OCI-LY7 (cell line): ENCODE data around the gene PUM2. TPM values are rescaled to one million over a fixed set of nuclear protein-coding genes. Genes with fewer than 3 reads are reported as not detected.

Experiments used
- BruUV-seq: library from RNA; stranded (reverse); fragments of 400-500 nt; replicated peaks from 2 replicates; lab custom pipeline; 2021; lab: Mats Ljungman, UMichigan
- CTCF ChIA-PET: fragments of 300-600 bp; sonication (Branson Sonifier 250); formaldehyde crosslinking; loops from one replicate; lab custom pipeline; 2022; ENCODE audit warnings: antibody characterized with exemption; ENCODE audit not compliant: unreplicated experiment; lab: Charles Lee
- POLR2A ChIA-PET: fragments of 300-600 bp; sonication (Branson Sonifier 250); formaldehyde crosslinking; loops from one replicate; lab custom pipeline; 2022; ENCODE audit warnings: antibody characterized with exemption; lab: Charles Lee
- DNase-seq: peaks from one replicate; pipeline ENCODE4 v3.0.0-alpha.2; 2015; ENCODE audit warnings: low spot score
- H2AFZ ChIP-seq: fragments of 200-600 bp; sonication (generic), shearing (Covaris generic); 2 replicates; pipeline ENCODE4 v1.6.1; 2014; ENCODE audit warnings: mild to moderate bottlenecking, antibody characterized with exemption, low read length, moderate library complexity
- H3K27ac ChIP-seq: fragments of 200-600 bp; sonication (generic); 2 replicates; pipeline ENCODE4 v1.5.1; 2014; ENCODE audit warnings: mixed run types, low read depth, mild to moderate bottlenecking, moderate library complexity, low read length, inconsistent platforms; ENCODE audit not compliant: poor library complexity, severe bottlenecking
- H3K36me3 ChIP-seq: fragments of 200-600 bp; sonication (generic); 2 replicates; pipeline ENCODE4 v1.6.1; 2014; ENCODE audit warnings: mild to moderate bottlenecking, antibody characterized with exemption, low read length, moderate library complexity, mixed read lengths; ENCODE audit not compliant: insufficient read depth
- H3K4me1 ChIP-seq: fragments of 200-600 bp; sonication (generic); 2 replicates; pipeline ENCODE4 v1.5.1; 2014; ENCODE audit warnings: mild to moderate bottlenecking, low read length; ENCODE audit not compliant: insufficient read depth, poor library complexity, severe bottlenecking
- H3K4me2 ChIP-seq: fragments of 200-600 bp; sonication (generic); 2 replicates; pipeline ENCODE4 v1.6.1; 2014; ENCODE audit warnings: mild to moderate bottlenecking, low read length
- H3K4me3 ChIP-seq: fragments of 200-600 bp; sonication (generic); 2 replicates; pipeline ENCODE4 v1.5.1; 2014; ENCODE audit warnings: mild to moderate bottlenecking, low read depth, low read length; ENCODE audit not compliant: poor library complexity, severe bottlenecking
- H3K79me2 ChIP-seq: fragments of 200-600 bp; sonication (generic); 2 replicates; pipeline ENCODE4 v1.6.1; 2016; ENCODE audit warnings: low read depth, mild to moderate bottlenecking, low read length, moderate library complexity, mixed read lengths; ENCODE audit not compliant: insufficient read depth
- H3K9me2 ChIP-seq: fragments of 200-600 bp; sonication (generic); 2 replicates; pipeline ENCODE4 v1.6.1; 2016; ENCODE audit warnings: mild to moderate bottlenecking, low read length, mixed read lengths; ENCODE audit not compliant: insufficient read depth
- H3K9me3 ChIP-seq: fragments of 200-600 bp; sonication (generic); 2 replicates; pipeline ENCODE4 v1.6.1; 2014; ENCODE audit warnings: mild to moderate bottlenecking, mixed run types, low read length, mixed read lengths
- H4K20me1 ChIP-seq: fragments of 200-600 bp; sonication (generic); 2 replicates; pipeline ENCODE4 v1.6.1; 2014; ENCODE audit warnings: mild to moderate bottlenecking, antibody characterized with exemption, low read length, moderate library complexity, mixed read lengths; ENCODE audit not compliant: insufficient read depth
- EZH2phosphoT487 ChIP-seq: fragments of 200-600 bp; sonication (generic); IDR thresholded peaks from 2 replicates; pipeline ENCODE4 v1.6.1; 2018; ENCODE audit warnings: low read depth, borderline replicate concordance, mild to moderate bottlenecking, mixed run types, antibody characterized with exemption, low read length, moderate library complexity, mixed read lengths
- intact Hi-C: fragments of 100-400 bp; cut with micrococcal nuclease; formaldehyde crosslinking; loops from one replicate; pipeline ENCODE4 v1.10.0; 2022; ENCODE audit not compliant: unreplicated experiment
- total RNA-seq, 2 experiments: library from RNA; depleted of rRNA in 1 of 2; stranded (reverse); fragments of >200 nt in 1 of 2; shearing (Covaris generic) in 1 of 2; gene quantifications; 2 replicates each; pipeline ENCODE4 v1.2.3, GENCODE V29; 2014 to 2022
- TF ChIP-seq, protein P1 (sequence below): fragments of 200-600 bp; sonication (generic); conservative IDR thresholded peaks from 2 replicates; pipeline ENCODE4 v1.5.1; 2014; ENCODE audit warnings: mild to moderate bottlenecking, antibody characterized with exemption, low read length, moderate library complexity, mixed read lengths

PUM2 gene
- total RNA-seq, 2 experiments from 2014 or later = 48.2 to 122 TPM

DNA sequence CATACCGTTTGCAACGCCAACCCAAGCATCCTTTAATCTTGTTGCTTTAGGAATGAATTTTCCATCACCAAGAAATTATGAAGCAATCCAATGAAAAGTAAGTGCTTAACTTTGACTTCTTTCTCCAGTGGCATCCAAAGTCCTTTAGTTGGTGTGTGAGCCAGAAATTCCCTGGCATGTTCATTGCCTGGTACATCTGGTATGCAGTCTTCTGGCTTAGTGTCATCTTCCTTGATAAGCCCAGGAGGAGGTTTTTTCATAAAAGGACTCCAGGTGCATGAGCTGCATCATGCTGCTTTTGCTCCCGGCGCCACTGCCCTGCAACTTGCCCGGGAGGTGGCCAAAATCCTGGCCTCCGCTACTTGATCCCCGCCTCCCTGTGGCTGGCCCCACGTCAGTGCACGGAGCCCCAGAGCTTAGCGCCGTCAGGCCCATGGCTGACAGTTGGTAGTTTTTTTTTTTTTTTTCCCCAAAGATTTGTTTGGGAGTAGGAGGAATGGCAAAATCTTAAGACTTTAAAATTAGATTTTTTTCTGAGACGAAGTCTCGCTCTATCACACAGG, 58.7 kb downstream of the PUM2 start:
- no peak overlapping the region for H3K4me3 ChIP-seq
- H3K9me2 ChIP-seq = no peaks in the 10 kb centered on the region
- H4K20me1 ChIP-seq = peaks cover 8% of the 10 kb centered on the region; the same call in 1 of the 2 replicates
- ChIA-PET POLR2A (interaction anchor here (0.6 to 1.4 kb wide), 2 partner anchors 12 to 139 kb away, joined by 4 read pairs; no protein-coding TSS in a partner anchor), CTCF (no interaction called here)
- no peaks in the 10 kb centered on the region for H3K4me1 ChIP-seq
- intact Hi-C loops = no loop called here
- no peak for DNase-seq
- no peaks in the 10 kb centered on the region for H3K9me3 ChIP-seq
- no TSS peak for BruUV-seq
- peaks cover 52% of the 10 kb centered on the region for H3K79me2 ChIP-seq
- no peak overlapping the region for H3K4me2 ChIP-seq
- TF ChIP-seq, protein P1, sequence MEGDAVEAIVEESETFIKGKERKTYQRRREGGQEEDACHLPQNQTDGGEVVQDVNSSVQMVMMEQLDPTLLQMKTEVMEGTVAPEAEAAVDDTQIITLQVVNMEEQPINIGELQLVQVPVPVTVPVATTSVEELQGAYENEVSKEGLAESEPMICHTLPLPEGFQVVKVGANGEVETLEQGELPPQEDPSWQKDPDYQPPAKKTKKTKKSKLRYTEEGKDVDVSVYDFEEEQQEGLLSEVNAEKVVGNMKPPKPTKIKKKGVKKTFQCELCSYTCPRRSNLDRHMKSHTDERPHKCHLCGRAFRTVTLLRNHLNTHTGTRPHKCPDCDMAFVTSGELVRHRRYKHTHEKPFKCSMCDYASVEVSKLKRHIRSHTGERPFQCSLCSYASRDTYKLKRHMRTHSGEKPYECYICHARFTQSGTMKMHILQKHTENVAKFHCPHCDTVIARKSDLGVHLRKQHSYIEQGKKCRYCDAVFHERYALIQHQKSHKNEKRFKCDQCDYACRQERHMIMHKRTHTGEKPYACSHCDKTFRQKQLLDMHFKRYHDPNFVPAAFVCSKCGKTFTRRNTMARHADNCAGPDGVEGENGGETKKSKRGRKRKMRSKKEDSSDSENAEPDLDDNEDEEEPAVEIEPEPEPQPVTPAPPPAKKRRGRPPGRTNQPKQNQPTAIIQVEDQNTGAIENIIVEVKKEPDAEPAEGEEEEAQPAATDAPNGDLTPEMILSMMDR = no peak
- TF ChIP-seq EZH2phosphoT487 = no peak
- peaks cover 95% of the 10 kb centered on the region for H3K36me3 ChIP-seq
- no peak overlapping the region for H3K27ac ChIP-seq
- H2AFZ ChIP-seq = no peak overlapping the region

DNA sequence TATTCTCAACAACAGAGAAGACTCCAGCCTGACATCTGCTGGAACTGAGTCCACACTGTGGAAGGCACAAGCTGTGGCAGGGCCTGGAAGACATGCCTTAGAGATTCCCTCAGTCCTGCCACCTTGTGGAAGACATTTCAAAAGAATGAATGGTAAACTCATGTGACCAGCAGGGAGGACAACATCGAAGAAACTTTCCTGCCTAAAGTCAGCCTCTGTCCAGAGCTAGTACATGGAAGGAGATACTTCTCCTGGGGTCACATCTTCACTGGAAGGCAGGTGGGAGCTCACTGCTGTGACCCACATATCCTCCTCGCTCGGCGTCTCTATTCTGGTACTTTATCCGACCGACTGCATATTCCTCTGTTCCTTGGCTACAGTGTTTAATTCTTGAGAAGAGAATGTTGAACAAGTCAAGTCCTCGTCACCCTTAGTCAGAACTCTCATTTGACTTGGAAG, 59.5 kb downstream of the PUM2 start:
- Histone ChIP-seq H3K36me3 (peaks cover 96% of the 10 kb centered on the region), H3K79me2 (peaks cover 49% of the 10 kb centered on the region)
- POLR2A ChIA-PET = interaction anchor here (0.7 kb wide), 2 partner anchors 9 to 14 kb away, joined by 3 to 4 read pairs; no protein-coding TSS in a partner anchor

More for the DNA sequence above, 59.5 kb downstream of the PUM2 start:
- Histone ChIP-seq H3K9me3 (no peaks in the 10 kb centered on the region), H3K27ac (no peak overlapping the region), H3K4me3 (no peak overlapping the region), H2AFZ (no peak overlapping the region), H3K4me2 (no peak overlapping the region), H4K20me1 (peaks cover 7% of the 10 kb centered on the region; the same call in 1 of the 2 replicates), H3K9me2 (no peaks in the 10 kb centered on the region), H3K4me1 (no peaks in the 10 kb centered on the region)
- TF ChIP-seq, protein P1 = peak; percentile 70
- TF ChIP-seq EZH2phosphoT487 = no peak
- CTCF ChIA-PET = no interaction called here
- intact Hi-C loops = no loop called here
- DNase-seq = peak; percentile 46
- no TSS peak for BruUV-seq
